GM12865 (cell line): Measurements from ENCODE around the gene RFX2.

Experiments used
- DNase-seq: peaks from one replicate; pipeline ENCODE4 v3.0.0; 2010; ENCODE audit warnings: low read depth
- H3K4me3 ChIP-seq: 2 replicates; pipeline ENCODE4 v1.5.1; 2011; ENCODE audit warnings: mild to moderate bottlenecking, low read depth, low read length, control low read depth
- CTCF ChIP-seq: IDR thresholded peaks from 2 replicates; pipeline ENCODE4 v1.5.1; 2011; ENCODE audit warnings: low read length, control low read depth, low read depth, inconsistent platforms; ENCODE audit not compliant: insufficient read depth; ENCODE audit errors: missing control alignments

Gene RFX2

DNA sequence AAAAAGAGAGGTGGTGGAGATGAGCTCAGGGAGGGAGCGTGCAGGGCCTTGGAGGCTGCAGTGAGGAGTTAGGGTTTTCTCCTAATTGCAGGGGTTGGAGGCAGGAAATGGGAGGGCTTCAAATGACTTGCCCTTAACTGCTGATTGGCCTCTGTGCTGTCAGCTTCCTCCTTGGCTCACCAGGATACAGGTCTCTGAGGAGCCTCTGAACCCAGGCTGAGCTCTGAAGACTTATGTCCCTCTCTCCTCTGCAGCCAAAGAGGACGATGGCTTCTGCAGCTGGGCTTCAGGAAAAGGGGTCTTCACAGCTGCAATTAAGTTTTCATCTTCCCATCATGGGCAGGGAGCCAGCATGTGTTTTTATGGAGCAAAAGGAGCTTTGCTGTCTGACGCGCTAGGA lies 125.7 kb downstream of the RFX2 start:
- no peak for DNase-seq
- TF ChIP-seq CTCF: no peak
- H3K4me3 ChIP-seq: no peak overlapping the region

- no peak overlapping the region for H3K4me3 ChIP-seq
- TF ChIP-seq CTCF: no peak
- DNase-seq: no peak
These were observed 126.8 kb downstream of the RFX2 start for GRCh38 chr19:5983367-5983955.

DNA sequence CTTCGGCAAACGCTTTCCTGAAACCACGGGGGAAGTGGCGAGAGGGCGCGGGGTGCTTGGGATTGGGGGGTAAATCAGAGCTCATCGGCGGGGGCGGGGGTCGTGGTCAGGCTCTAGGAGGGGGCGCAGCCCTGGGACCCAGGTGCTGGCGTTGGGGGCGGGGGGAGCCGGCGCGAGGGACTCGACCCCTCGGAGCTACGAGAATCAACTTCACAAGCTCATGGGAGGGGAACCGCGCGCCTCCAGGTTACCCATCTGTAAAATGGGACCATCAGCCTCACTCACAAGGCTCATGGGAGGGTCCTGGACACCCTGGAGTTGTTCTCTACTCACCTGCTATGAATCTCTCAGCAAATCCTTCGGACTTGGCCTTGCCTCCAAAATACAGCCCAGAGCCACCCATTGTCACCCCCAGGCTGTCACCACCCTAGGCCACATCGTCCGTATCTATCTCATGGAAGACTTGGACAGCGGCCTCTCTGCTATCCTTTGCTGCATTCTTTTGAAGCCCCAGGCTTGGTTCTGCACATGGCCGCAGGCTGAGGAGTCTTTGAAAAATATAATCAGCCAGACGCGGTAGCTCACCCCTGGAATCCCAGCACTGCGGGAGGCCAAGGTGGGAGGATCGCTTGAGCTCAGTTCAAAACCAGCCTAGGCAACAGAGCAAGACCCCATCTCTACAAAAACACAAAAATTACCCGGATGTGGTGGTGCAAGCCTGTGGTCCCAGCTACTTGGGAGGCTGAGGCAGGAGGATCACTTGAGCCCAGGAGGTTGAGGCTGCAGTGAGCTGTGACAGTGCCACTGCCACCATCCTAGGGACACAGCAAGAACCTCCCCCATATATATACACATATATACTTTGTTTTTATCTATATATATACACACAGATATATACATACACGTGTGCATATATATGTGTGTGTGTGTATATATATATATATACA lies 131.4 kb downstream of the RFX2 start:
- DNase-seq: peak; percentile 38
- peak overlapping the region; percentile 97 for H3K4me3 ChIP-seq
- TF ChIP-seq CTCF: no peak

- TF ChIP-seq CTCF: no peak
- DNase-seq: peak; percentile 100
- H3K4me3 ChIP-seq: peak within 1 kb of the TSS; percentile 97
These were observed 132.3 kb downstream of the RFX2 start, which contains the start of gene RANBP3 for GRCh38 chr19:5977785-5978605. RANBP3 (minus strand) TSS chr19:5978140; CDS start chr19:5978082, 58 bp downstream.

- TF ChIP-seq CTCF: no peak
- DNase-seq: no peak
- H3K4me3 ChIP-seq: peak overlapping the region; percentile 81
These were observed 133.0 kb downstream of the RFX2 start for GRCh38 chr19:5977222-5977784.

DNA sequence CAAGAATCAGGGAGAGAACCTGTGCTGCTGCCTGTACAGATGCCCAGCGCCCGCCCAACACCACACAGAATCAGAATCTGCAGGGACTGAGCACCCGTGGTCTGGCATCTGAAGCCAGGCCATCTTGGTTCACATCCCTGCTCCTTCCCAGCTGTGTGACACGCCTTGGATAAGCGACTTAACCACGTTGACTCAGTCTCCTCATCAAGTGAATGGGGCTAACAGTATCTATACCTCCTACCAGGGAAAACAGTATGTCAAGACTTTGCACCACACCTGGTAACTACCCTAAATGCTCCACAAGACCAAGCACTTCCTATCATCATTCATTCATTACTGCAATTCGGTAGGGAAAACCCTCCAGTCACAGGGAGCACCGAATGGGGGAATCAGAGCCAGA lies 133.5 kb downstream of the RFX2 start:
- no peak for TF ChIP-seq CTCF

More for the DNA sequence above, 133.5 kb downstream of the RFX2 start:
- DNase-seq: no peak
- H3K4me3 ChIP-seq: peak overlapping the region; percentile 81
